T follicular helper cell (primary cell): ENCODE data around the gene SAXO1.
"Not testable (repeated sequence)": the region's sequence is repeated elsewhere in the genome, so short reads cannot be mapped to it uniquely, and the experiment has no call there.

Source experiments
- DNase-seq: peaks from one replicate; pipeline ENCODE4 v3.0.0-alpha.2; 2020; ENCODE audit warnings: low read depth

The SAXO1 gene

GRCh38 chr9:18999173-18999785 is 33.7 kb downstream of the SAXO1 start:
- DNase-seq: no peak

GRCh38 chr9:18997151-18997550 is 35.9 kb downstream of the SAXO1 start:
- DNase-seq: no peak

GRCh38 chr9:18996211-18996610 is 36.8 kb downstream of the SAXO1 start:
- DNase-seq: no peak

- no peak for DNase-seq
These were observed 38.6 kb downstream of the SAXO1 start for GRCh38 chr9:18994263-18994916.

GRCh38 chr9:18991197-18991596 is 41.8 kb downstream of the SAXO1 start:
- not testable (repeated sequence) for DNase-seq

GRCh38 chr9:18990494-18990893 is 42.5 kb downstream of the SAXO1 start:
- no peak for DNase-seq

GRCh38 chr9:18989865-18990264 is 43.1 kb downstream of the SAXO1 start:
- no peak for DNase-seq

- no peak for DNase-seq
These were observed 43.9 kb downstream of the SAXO1 start for GRCh38 chr9:18989097-18989496.

- no peak for DNase-seq
These were observed 45.0 kb downstream of the SAXO1 start for GRCh38 chr9:18988003-18988402.

- DNase-seq: no peak
These were observed 47.0 kb downstream of the SAXO1 start for GRCh38 chr9:18985996-18986395.

- DNase-seq: no peak
These were observed 47.5 kb downstream of the SAXO1 start for GRCh38 chr9:18985464-18985951.

GRCh38 chr9:18982262-18982620 is 50.8 kb downstream of the SAXO1 start:
- DNase-seq: no peak

GRCh38 chr9:18981476-18982261 is 51.3 kb downstream of the SAXO1 start:
- no peak for DNase-seq

GRCh38 chr9:18980189-18980588 is 52.8 kb downstream of the SAXO1 start:
- no peak for DNase-seq

GRCh38 chr9:18979367-18979766 is 53.6 kb downstream of the SAXO1 start:
- DNase-seq: no peak

GRCh38 chr9:18978188-18978587 is 54.8 kb downstream of the SAXO1 start:
- no peak for DNase-seq

- no peak for DNase-seq
These were observed 56.1 kb downstream of the SAXO1 start for GRCh38 chr9:18976709-18977531.

GRCh38 chr9:18976221-18976708 is 56.7 kb downstream of the SAXO1 start:
- no peak for DNase-seq

GRCh38 chr9:18973348-18973747 is 59.7 kb downstream of the SAXO1 start:
- DNase-seq: no peak

- no peak for DNase-seq
These were observed 60.3 kb downstream of the SAXO1 start for GRCh38 chr9:18972675-18973074.

GRCh38 chr9:18971909-18972308 is 61.1 kb downstream of the SAXO1 start:
- DNase-seq: no peak

GRCh38 chr9:18971404-18971803 is 61.6 kb downstream of the SAXO1 start:
- DNase-seq: no peak
